GM19324 (cell line): Measurements from ENCODE around the gene CSGALNACT2.
"Not testable (repeated sequence)": the region's sequence is repeated elsewhere in the genome, so short reads cannot be mapped to it uniquely, and the experiment has no call there.

ENCODE experiments used
- ATAC-seq: cut with Tn5 transposase; IDR thresholded peaks from one replicate; pipeline ENCODE4 v1.9.1; 2021; ENCODE audit warnings: mild to moderate bottlenecking, moderate library complexity; ENCODE audit not compliant: unreplicated experiment, low FRiP score

The CSGALNACT2 gene

DNA sequence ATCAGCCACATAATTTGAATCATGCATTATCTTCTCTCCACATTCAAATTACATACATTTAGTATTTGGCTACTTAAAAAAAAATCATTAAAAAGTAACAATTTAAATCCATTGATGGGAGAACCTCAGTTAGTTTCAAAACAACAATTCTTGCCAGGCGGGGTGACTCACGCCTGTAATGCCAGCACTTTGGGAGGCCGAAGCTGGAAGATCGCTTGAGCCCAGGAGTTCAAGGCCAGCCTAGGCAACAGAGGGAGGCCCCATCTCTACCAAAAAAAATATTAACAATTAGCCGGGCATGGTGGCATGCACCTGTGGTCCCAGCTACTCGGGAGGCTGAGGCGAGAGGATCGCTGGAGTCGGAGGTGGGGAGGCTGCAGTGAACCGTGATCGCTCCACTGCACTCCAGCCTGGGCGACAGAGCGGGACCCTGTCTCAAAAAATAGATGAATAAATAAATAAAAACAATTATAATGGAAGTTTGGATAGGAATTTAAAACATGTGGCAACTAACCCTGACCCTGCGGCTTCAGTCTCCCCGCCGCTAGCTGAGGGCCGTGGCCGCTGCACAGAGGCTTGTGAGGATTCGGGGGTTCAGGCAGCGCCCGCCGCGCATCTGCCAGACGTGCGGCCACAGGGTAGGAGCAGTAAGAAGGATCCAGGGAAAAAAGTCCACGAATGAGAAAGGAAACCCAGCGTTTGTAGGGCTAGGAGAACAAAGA lies 1.1 kb upstream of the CSGALNACT2 start:
- ATAC-seq: no peak

DNA sequence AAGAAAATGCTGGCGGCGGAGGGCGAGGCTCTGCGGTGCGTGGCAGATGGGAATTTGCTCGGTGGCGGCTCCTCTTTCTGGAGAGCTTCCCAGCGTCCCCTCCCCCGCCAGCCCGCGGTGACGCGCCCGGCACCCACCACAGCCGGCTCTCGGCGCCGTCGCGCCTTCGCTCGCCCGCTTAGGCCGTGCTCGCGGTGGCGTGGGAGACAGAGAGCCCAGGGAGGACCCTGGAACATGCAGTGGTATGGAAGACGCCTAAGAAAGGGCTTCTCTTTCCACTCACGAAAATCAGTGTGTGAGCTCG lies 576 bp upstream of the CSGALNACT2 start:
- peak; percentile 35 for ATAC-seq

DNA sequence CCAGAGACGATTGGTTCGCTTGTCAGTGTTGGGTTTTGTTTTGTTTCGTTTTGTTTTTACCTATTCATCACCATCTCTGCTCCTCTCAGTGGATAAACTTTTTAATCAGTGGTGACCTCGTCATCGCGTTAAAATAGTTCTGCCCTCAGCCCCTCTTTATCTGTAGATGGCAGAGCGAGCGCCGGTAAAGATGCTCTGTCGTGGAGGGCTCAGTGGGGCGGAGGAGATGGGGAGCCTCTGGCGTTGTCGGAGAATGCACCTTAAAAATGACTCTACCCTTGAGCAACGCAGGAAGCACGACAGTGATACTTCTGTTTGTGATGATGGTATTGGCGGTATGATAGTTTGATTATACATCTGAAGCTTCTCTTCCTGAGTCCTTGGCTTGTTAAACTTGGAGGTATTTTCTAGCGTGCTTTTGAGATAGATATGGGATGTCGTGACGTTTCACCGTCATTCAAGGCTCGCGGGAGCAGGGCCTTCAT lies 554 bp downstream of the CSGALNACT2 start:
- ATAC-seq: peak; percentile 35

DNA sequence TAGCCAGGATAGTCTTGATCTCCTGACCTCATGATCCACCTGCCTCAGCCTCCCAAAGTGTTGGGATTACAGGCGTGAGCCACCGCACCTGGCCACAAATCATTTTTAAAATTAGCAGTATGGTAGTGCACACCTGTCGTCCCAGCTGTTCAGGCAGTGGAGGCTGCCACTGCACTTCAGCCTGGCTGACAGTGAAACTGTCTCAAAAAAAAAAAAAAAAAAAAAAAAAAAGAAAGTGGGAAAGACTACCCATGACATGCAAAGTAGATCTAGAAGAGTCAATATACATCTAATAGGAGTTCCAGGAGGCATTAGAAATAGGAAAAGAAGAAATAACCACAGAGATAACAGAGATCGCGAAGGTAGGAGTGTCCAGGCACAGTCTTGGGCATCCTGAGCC lies 3.2 kb downstream of the CSGALNACT2 start:
- ATAC-seq: no peak

DNA sequence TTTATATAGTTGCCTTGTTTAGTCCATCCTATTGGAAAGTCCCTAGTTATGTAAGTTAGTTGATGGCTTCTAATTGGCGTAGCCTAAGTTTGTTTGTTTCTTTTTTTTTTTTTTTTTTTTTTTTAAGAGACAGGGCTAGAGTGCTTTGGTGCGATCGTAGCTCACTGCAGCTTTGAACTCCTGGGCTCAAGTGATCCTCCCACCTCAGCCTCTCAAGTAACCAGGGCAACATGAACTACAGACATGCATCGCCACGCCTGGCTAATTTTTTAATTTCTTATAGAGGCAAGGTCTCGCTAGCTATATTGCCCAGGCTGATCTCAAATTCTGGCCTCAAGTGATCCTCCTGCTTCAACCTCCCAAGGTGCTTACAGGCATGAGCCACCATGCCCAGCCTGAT lies 7.1 kb downstream of the CSGALNACT2 start:
- no peak for ATAC-seq

DNA sequence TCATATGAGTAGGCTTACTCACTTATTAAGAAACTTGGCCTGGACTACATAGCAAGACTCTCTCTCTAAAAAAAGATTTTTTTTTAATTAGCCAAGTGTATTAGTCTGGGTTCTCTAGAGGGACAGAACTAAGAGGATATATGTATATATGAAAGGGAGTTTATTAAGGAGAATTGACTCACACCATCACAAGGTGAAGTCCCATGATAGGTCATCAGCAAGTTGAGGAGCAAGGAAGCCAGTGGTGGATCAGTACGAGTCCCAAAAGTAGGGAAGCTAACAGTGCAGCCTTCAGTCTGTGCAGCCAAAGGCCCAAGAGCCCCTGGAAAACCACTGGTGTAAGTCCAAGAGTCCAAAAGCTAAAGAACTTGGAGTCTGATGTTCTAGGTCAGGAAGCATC lies 7.7 kb downstream of the CSGALNACT2 start:
- ATAC-seq: not testable (repeated sequence)

DNA sequence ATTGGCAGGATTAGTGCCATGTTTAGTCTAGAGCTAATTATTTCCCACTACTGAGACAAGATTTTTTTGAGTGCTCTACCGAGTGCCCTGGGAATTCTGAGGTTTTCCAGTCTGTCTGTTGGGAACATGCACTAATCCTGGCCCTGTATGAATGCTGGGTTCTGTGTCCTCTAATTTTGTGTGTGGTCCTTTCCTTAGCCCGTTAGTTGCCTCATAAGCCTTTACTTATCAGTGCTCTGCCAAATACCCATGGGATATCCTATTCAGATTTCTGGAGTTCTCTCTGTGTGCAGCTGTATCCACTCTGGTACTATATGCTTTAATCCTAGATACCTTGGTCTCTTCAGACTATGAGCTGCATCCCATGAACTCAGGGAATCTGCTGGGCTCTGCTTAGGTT lies 13.1 kb downstream of the CSGALNACT2 start:
- ATAC-seq: no peak

DNA sequence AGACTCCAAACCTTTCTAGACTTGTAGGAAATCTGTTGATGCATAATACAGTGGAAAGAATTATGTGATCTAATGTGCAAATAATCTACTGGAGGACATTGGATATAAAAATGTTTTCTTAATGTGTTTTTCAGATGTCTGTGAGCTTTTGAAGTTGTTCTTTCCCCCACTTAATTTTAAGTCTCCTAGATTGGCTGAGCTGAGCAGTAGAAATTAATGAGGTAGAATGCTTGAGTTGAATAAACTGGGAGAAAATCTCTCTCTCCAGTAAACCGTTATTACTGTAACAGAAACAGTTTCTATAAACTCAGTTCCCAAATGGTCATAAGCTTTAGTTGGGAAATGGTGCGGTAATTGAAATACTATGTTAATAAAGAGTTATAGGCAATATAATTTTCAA lies 15.7 kb downstream of the CSGALNACT2 start:
- ATAC-seq: no peak

DNA sequence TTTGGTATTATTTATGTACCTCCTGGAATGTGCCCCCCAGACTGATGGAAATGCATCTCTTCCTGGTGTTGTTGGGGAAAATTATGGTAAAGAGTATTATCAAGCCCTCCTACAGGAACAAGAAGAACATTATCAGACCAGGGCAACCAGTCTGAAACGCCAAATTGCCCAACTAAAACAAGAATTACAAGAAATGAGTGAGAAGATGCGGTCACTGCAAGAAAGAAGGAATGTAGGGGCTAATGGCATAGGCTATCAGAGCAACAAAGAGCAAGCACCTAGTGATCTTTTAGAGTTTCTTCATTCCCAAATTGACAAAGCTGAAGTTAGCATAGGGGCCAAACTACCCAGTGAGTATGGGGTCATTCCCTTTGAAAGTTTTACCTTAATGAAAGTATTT lies 17.0 kb downstream of the CSGALNACT2 start:
- no peak for ATAC-seq

DNA sequence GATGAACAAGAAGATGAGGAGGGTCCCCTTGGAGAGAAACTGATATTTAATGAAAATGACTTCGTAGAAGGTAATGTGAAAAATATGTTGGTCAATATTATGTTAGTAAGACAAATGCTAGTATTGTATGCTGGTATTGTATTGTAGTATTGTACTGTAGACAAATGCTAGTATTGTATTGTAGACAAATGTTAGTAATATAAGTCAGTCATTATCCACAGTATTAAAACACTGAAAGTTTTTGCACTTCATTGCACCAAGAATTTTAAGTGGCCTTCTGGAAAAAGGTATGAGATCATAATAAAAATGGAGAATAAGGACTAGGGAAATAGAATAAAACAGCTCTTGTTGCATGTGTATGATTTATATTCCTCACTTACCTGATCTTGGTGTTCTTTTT lies 17.5 kb downstream of the CSGALNACT2 start:
- ATAC-seq: no peak

DNA sequence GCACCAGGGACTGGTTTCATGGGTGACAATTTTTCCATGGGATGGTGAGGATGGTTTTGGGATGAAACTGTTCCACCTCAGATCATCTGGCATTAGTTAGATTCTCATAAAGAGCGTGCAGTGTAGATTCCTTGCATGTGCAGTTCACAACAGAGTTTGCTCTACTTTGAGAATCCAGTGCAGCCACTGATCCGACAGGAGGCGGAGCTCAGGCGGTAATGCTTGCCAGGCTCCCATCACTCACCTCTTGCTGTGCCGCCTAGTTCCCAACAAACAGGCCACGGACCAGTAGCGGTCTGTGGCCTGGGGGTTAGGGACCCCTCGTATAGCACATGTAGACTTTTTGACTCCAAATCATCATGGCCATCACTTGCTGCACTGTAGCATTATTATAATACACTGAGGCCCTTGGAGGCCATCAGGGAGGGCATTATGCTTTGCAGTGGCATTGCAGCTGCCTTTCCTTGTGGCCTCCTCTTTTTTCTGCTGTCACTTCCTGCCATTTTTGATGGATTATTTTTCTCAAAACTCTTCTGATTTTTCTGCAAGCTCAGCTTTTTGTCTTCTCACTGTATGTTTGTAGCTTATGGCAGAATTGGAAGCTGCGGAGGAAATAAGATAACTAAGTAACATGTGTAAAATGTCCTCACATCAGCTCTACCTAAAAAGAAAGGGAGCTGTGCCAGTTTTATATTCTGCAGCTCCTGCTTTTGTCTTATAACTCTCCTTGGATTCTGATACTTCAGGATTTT lies 18.5 kb downstream of the CSGALNACT2 start:
- no peak for ATAC-seq

DNA sequence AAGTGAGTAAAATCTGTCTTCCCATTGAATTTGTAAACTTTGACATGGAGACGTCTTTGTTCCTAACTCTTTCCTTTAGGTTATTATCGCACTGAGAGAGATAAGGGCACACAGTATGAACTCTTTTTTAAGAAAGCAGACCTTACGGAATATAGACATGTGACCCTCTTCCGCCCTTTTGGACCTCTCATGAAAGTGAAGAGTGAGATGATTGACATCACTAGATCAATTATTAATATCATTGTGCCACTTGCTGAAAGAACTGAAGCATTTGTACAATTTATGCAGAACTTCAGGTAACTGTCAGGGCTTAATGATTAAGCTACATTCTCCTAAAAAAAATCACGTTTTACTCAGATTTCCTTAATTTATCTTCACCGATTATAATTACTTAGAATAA lies 20.4 kb downstream of the CSGALNACT2 start:
- no peak for ATAC-seq

DNA sequence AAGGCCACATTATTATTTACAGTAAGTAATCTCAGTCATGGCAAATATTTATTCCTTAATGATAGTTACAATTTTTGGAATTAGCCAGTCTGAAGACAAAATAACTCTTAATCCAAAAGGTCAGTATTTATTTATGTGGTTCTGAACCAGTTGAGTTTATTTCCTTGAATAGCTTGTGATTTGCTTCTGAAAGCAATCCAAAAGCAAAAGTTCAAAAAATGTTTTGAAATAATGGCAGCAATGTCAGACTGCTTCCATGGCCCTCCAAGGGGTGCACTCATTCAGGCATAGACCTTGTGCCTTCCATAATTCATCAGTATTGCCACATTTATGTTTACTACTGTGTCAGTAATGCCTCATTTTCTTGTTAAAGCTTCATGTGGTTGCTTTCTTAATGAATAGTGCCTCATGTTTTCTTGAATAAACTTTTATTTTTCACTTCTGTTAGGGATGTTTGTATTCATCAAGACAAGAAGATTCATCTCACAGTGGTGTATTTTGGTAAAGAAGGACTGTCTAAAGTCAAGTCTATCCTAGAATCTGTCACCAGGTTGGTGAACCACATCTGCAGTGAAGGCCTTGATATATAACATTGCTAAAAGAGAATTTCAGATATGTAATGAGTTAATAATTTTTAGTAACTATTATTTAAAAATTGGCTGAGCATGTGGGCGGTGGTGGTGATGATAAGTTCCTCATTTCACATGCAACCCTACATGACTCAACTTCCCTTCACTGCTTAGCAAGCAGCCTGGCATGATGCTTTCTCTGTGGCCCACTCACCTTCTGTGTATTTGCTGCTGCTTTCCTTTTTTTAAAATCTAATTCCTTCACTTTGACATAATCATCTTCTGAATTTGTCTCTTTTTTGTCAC lies 22.0 kb downstream of the CSGALNACT2 start:
- ATAC-seq: no peak

DNA sequence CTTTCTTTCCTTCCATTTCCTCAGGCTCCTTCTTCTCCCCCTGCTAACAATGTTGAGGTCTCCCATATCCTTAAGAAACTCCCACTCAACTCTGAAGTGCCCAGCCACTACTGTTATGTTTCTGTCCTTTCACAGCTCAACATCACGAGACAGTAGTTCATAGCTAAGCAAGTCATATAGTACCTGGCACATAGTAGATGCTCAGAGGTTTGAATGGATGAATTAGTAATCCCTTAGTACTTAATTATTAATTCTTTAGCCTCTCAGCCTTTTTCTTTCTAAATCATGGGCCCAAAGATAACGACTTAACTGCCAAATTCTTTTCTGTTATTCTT lies 22.6 kb downstream of the CSGALNACT2 start:
- ATAC-seq: peak; percentile 55

DNA sequence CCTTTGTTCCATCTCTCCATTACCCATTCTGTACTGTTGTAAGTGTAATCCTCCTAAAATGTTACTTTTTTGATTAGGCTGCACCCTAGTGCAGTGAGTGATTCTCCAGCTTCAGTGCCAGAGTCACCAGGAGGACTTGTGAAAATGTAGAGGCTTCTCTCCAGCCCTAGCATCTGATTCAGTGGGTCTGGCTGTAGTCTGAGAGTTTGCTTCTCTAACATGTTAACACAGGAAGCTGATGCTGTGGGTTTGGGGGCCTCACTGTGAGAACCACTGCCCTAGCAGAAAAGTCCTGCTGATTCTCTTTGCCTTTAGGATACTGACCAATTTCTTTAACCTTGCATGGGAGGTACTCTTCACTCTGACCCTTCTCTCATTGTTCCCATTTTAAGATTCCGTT lies 24.4 kb downstream of the CSGALNACT2 start:
- ATAC-seq: no peak

DNA sequence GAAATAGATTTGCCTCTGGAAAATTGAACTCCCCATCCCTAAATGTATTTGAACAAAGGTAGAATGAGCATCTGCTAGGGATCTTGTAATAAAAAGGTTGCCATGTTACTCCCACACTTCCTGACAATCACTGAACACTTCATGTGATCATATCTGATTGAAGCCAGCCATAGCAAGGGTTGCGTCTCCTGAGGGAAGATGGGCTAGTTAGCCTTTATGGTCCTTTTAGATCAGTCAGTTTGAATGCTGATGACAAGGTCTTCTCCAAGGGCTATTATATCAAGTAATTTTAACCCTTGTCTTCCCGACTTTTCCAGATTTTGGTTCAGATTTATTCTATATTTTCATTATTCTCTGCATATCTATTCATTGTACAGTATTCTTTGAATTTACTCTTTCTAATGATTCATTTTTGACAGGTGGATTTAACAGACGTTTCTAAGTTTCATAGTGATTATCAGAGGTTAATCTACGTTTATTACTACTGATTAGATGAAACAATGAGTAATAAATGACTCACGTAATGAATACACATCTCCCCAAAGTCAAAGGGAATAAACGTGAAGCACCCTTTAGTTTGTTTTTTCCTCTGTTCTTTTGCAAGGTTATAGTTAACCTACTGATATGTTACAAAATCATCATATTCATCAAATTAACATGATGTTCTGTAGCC lies 28.1 kb downstream of the CSGALNACT2 start:
- ATAC-seq: no peak

DNA sequence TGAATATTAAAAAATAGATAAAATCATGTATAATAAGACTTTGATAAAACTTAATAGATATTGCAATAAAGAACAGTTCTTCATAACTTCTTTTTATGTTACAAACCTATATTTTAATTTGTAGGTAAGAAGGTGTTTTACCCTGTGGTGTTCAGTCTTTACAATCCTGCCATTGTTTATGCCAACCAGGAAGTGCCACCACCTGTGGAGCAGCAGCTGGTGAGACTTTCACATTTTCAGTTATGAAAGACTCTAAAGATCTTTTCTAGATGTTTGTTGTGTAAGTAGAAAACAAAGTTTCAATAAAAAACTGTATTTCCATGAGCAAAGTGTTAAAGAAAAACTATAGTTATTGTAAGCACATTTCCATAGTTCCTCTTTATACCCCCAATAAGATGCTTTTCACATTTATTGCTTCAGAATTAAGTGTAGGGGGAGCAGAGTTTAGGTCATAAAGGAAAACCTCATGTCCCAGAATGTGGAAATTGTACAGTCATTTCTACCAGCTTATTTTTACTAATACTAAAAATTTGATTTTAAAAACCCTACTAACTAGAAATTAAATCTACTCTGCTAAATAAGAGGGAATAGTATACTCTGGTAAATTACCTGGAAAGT lies 28.7 kb downstream of the CSGALNACT2 start:
- ATAC-seq: peak; percentile 76

DNA sequence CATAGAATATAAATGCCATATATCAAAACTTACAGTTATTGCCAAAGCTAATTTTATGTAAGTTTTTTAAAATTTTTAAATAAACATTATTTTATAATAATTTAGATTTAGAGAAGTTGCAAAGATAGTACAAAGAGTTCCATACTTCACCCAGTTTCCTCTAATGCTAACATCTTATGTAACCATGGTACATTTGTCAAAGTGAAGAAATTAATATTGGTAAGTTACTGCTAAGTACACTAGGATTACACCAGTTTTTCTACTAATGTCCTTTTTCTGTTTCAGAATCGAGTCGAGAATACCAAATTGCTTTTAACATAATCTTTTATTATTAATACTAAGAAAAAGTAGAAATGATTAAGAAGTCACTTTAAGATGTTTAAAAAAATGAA lies 29.2 kb downstream of the CSGALNACT2 start:
- no peak for ATAC-seq

DNA sequence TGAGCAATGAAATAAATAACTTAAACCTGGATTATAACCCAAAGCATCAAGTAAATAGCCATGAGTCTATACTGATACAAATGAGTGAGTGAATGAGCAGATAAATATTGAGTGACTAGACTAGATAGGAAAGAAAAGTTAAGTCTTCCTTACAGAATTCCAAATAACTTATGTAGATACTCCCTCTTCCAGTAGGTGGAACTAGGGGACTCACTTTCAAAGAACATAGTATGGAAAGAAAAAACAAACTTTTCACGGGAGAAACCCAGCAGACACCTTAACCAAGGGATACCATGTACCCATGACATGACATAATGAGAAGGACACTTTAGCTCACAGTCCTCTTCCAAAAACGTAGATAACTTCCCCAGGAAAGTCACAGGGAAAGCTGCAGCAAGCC lies 32.2 kb downstream of the CSGALNACT2 start:
- no peak for ATAC-seq

DNA sequence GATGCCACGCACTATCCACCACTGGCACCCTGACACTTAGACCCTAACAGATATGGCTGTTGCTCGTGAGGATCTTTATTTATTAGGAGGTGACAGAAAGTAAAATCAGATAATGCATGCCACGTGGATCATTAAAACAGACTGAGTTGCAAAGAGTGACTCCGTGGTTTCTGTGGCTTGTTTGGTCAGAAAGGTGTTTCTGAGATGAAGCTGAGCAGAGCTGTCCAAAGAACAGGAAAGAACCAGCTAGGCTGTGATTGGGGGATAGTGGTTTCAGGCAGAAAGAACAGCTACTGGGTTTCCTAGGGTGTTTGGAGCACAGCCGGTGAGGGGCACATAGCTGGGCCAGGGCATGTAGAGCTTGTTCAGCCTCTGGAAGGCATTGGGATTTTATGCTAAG lies 34.4 kb downstream of the CSGALNACT2 start:
- no peak for ATAC-seq
